RPMI8226 (cell line): Measurements from ENCODE around the gene PDGFB.

ENCODE experiments used
- DNase-seq: peaks from one replicate; pipeline ENCODE4 v3.0.0-alpha.2; 2015

The PDGFB gene

DNA sequence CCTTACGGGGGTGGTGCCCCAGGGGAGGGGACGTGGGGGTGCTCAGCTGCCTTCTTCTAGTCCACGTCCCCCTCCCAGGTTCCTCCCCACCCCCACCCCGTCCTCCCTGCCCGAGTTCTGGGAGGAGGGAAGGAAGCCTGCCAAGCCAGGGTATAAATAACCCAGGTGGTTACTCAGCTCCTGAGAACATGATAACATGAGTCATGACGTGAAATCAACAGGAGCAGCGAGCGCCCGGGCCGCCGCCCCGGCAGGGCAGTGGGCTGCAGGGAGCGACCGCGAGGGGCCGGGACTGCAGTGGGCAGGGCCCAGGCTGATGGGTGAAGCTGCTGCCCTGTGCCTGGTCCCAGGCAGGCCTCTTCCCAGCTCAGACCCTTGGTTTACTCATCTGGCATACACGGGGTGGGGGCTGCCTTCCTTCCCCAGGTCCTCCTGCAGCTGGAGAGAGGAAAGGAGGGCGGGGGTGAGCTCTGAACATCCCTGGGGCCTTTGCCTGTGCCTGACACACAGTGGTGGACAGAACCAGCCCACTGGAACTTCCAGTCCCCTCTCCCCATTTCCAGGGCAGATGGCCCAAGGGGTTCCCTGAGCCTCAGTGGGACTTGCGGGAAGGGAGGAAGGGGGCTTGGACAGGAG lies 8.8 kb upstream of the PDGFB start:
- DNase-seq, result peak; percentile 73

DNA sequence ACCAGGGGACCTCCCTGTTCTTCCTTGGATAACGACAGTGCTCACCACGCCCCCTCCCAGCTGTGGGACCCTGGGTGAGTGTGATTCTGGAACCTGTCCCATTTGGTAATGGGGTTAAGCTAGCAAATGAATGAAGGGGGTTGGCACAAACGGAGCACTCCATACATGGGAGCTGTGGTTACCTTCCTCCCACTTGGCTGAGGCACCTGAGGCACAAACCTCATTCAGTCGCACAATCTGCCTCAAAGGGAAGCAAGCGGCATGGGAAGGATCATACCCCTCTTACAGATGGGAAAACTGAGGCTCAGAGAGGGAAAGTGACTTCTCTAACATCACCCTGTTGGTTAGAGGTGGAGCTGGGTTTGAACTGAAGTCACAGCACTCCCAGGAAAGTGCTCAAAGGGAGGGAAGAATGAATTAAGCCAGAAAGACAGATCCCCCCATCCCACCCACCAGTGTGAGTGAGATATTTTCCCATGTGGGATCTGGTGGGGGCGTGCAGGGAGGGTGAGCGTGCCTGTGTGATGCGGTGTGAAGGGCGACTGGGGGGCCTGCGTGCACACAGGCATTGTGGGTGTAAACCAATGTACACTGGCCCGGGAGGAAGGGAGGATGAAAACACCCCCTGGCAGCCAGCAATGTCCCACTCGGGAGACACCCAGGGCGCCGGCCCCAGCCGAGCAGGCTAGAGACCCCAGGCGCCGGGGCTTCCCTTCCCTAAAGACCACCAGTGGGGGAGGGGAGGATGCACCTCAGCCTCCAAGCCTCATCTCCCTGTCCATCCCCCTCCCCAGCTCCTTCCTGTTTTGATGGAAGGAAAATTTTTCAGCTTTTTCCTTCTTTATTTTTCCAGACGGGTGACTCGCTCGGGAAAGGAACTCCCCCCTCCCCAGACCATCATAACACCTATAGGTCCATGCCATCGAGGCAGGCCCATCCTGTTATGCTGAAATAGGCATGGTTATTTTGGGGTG lies 8.0 kb upstream of the PDGFB start:
- no peak for DNase-seq

DNA sequence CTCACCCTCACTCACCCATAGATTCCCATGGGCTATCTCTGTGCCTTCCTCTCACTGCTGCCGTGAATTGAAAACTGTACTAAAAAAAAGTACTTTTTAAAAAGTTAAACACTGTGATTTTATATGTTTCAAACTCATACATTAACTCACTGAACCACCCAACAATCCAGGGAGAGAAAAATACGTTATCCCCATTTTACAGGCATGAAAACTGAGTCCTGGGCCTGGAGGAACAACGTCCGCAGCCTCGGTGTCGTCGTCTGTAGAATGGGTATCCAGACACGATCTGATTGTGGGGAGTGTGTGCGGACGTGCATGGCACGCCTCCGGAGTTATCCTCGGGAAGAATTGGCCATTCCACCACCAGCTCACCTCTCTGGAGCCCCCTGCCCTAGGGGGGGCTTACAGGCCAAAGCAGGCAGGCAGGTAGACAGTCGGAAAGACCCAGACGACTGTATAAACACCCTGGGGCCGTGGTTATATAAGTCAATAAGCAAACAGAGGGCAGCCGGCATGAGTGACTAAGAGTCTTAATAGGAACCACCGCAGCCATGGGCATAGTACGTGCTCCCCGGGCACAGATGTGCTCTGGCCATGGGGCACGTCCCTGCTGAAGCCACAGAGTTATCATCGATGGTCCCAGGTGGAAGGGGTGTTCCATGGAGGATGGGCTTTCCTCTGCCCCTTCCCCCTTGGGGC lies 7.1 kb upstream of the PDGFB start:
- DNase-seq, result no peak

DNA sequence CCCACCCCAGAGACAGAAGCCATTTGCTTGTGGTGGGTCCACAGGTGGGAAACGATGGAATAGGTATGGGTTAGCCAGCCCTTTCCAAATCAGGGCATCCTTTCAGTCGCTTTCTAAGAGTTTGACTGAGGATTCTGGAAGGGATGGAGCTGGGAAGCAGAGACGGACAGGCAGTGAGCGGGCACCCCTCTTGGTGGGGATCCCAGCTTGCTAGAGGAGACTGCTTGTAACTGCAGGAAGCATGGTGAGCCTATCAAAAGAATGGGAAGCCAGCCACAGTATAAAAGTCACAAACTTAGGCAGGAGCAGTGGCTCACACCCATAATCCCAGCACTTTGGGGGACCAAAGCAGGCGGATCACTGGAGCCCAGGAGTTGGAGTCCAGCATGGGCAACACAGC lies 6.1 kb upstream of the PDGFB start:
- DNase-seq, result no peak

DNA sequence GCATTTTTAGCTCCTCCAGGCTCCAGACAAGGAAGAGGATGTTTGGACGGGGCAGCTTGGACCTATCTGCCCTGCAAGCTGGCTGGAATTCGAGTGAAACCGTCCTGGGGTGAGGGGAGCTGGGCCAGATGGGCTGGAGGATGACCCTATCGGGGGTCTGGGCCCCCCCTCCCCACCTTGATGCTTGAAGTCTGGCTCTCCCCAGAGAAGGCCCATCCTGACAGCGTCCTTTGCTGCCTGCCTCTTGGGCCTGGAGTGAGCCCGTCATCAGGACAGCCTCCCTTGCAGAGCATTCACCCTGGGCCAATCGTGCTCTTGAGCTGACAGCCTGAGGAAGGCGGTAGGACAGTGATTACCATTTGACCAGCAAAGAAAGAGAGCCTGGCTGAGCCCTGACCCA lies 5.3 kb upstream of the PDGFB start:
- DNase-seq, result no peak

DNA sequence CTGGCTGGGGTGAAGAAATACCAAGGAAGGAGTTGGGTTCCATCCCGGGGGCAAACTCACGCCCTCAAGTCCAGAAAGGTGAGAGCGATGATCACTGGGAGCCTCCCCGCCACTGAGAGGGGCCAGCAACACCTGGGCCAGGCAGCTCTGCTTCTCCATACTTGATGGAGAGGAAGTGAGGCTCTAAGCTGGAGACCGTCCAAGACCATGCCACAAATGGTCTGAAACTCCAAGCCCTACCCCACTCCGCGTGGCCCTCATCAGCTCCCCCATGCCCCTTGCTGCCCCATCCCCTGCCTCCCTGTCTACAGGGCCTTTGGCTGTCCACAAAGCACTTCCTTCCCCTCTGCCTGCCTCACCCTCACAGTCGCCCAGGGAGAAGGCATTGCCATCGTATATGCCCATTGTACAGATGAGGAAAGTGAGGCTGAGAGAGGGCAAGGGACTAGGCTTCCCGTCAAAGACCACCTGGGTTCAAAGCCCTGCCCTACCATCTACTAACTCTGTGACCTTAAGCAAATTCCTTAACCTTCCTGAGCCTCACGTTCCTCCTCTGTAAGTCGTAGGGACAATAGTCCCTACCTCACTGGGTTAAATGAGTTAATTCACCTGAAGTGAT lies 4.4 kb upstream of the PDGFB start:
- DNase-seq, result peak; percentile 93

DNA sequence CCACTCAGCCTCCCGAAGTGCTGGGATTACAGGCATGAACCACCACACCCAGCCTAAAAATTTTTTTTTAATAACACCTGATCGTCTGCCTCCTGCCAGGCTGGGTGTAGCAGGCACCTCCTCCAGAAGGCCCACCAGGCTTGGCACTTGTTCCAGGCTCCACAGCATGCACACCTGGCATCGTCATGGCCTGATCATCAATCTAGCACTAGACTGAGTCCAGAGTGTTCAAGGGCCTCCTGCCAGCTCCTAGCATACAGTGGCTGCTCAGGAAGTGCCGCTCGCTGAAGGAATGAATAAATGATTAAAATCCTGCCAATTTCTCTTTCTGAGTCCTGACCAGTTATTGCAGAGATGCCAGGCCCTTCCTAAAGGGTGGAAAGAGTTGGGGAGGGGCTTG lies 3.5 kb upstream of the PDGFB start:
- DNase-seq, result peak; percentile 62

DNA sequence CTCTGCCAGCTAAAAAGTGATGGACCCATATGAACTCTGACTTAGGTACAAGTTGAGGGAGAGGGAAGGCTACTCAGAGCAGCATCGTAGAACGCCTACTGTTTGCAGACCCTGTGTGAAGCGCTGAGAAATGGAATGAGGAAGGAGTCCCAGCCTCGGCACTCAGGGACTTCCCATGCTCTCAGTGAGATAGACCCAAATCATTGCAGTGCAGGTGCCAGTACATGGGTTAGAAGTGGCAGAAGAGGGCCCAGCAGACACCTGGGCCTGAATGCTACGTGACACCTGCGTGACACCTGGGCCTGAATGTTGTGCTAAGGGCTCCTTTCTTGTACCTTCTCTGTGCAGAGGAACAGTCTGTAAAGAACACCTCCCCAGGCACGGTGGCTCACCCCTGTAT lies 2.6 kb upstream of the PDGFB start:
- DNase-seq, result peak; percentile 67

DNA sequence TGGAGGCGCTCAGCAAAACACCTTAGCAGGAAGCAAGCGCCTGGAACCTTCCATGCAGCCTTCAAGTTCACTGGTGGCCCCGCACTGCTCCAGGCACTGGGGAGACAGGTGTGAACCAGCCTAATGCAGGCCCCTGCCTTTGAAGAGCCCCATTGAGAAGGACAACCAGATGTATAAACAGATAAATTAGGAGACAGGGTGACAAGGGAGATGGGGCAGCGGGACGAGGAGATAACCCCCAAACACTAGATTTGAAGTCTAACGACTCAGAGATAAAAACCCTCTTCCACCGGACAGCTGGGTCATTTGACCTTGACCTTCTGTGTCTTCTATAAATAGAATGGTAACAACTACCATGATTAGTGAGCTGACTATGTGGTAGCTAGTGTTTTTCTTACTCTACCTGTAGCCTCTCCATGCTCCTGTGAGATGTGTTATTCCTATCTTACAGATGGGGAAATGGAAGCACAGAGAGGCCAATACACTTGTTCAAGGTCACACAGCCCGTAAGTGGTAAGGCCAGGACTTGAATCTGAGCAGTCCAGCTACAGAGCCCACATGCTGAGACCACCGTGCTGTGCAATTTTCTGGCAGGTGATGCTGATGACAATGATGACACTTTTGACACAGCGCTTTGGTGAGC lies 2.0 kb upstream of the PDGFB start:
- DNase-seq, result no peak

DNA sequence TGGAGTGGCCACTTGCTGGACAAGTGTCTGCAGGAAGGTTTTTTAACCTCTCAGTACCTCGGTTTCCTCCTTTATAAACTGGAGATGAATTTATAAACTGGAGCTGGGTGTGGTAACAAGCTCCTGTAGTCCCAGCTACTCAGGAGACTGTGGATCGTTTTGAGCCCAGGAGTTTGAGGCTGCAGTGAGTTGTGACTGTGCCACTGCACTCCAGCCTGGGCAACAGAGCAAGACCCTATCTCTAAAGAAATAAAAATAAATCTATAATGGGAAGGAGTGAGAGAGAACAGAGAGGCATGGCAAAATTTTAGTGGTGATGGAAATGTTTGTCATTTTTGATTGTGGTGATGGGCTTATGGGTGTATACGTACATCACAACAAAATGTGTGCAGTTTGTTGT lies 1.4 kb upstream of the PDGFB start:
- no peak for DNase-seq

DNA sequence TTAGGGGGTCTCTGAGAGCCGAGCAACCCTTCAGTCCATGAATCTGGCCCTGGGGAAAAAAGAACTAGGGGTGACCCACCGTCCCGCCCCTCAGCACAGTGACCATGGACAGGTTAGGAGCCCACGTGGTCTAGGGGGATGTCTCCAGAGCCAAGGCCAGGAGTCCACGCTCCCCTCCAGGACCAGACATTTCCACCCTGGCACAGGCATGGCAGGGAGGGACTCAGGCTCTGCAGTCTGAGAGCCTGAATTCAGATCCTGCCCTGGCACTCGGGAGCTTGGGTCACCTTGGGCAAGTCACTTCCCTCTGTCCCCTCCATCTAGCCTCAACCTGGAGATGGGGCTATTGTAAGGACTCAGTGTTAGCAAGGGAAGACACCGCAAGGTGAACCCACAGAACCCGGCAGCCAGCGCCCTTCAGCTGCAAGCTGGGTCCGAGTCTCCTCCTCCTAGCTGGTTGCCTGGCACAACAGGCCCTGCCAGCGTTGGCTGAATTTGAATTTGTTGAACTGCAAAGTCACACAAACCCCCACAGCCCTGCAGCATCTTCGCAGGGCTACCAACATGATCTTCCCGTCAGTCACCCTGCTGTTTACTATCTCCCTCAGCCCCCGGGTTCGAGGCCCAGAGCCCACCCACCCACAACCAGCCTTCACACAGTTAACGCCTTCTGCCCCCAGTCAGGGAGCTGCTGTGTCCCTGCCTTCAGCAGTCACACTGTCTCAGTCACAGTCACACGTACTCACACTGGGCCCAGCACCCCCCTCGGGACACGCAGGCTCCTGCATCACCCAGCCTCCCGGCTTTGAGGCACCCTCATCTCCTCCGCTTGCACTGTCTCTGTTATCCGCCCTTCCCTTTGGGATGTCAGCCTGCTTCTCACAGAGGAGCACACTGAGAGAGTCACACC lies 603 bp upstream of the PDGFB start:
- DNase-seq, result peak; percentile 47

DNA sequence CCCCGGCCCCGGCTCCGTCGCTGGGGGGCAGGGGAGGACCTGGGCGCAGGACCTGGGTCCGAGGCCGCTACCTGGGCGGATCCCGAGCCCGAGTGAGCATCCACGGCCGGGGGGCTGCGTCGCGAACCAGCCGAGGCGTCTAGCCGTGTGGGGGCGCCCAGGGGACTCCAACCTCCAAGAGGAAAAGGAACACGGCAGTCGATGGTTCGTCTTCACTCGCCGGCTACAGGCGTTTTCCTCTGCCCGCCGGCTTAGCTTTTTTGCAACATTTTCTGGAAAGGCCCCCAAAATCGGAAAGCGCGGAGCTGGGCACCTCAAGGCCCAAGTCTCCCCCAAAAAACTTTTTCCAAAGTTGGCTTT lies 666 bp downstream of the PDGFB start:
- DNase-seq, result no peak

DNA sequence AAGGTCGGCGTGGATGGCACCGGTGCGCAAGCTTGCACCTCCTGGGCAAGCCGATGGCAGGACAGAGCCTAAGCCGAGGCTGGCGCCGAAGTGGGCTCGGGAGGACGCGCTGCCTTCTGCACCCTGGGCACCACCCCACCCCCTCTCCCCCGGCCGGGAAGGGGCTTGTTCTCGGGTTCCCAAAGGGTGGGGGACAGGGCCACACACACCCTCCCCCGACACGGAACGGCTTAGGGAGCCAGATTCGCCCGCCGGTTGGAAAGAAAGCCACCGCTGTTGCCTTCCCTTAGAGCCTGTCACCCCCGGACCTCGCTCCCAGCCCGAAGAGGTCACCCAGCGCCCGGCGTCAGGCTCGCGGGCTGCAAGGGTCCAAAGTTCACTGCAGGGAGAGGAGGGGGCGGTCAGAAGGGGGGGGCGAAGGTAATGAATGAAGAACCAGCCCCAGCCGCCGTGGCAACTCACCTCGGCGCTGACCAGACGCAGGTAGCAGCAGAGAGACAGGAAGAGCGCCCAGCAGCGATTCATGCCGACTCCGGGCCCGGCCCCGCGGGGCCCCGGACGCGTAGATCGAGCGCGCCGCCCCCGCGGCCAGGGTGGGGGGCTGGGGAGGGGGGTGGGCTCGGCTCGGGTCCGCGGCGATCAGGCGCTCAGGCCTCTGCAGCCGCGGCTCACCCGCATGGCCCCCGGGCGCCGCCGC lies 1.2 kb downstream of the PDGFB start:
- peak; percentile 59 for DNase-seq

DNA sequence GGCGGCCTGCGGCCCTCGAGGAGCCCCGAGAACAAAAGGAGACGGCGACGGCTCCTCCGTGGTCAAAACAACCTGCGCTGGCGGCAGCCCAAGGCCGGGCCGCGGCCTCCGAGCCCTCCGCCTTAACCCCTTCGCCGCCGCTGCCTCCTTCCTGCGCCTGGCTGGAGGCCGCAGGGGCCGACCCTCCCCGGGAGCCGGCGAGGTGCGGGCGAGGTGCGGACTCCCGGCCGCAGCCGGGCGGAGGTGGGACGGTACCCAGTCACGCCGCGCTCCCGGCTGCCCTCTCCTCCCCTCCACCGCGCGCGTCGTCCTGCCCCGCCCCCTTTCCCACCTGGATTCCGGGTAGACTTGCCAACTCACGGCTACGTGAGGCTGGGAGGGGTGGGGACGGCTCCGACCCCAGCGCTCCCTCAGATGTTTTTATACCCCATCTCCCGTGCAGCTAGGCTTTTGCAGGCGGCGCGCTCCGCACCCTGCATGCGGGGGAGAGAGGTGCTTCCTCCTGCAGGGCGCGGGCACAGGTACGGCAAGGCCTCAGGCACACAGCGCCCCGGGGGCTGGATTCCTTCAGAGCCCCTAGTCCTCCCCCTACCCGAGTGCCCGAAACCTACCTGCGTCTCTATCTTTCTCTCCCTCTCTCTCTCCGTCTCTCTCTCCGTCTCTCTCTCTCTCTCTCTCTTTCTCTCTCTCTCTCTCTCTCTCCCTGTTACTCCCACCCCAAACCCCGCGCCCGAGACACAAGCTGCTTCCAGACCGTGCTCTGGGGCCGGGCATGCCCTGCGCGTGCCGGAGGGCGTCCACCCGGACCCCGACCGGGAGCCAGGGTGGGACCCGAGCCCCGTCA lies 2.0 kb downstream of the PDGFB start:
- DNase-seq, result peak; percentile 86

DNA sequence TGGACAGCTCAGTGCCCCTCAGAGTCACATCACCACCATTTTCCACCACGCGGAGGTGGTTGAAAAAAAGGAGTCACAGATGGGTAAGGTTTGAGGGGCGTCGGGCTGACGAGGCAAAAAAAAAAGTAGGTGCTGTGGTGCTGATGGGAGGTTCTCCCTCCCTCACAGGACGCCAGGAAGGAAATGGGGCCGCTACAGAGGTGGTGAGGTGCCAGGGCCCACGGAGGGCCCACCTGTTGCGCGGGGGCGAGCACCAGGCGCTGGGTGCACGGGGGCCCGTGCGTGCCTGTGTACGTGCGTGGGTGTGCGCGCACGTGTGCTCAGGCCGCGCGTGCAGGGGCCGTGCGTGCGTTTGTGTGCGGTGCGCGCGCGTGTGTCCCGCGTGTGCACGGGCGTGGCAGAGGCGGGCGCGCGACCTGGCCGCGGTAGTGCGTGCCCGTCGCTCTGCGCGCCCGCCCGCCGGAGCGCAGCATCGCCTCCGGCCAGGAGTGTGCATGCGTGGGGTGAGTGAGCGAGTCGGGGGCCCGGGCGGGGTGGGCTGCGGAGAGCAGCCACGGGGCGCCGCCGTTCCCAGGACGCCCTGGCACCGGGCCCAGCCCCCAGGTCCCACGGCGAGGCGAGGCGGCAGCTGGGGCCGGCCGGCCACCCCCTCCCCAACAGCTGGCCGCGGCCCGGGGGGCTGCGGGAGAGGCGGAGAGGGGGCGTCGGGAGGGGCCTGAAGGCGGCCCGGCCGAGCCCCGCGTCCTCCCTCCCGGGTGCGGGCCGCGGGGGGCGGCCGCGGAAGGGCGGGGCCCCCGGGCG lies 2.8 kb downstream of the PDGFB start:
- peak; percentile 70 for DNase-seq

DNA sequence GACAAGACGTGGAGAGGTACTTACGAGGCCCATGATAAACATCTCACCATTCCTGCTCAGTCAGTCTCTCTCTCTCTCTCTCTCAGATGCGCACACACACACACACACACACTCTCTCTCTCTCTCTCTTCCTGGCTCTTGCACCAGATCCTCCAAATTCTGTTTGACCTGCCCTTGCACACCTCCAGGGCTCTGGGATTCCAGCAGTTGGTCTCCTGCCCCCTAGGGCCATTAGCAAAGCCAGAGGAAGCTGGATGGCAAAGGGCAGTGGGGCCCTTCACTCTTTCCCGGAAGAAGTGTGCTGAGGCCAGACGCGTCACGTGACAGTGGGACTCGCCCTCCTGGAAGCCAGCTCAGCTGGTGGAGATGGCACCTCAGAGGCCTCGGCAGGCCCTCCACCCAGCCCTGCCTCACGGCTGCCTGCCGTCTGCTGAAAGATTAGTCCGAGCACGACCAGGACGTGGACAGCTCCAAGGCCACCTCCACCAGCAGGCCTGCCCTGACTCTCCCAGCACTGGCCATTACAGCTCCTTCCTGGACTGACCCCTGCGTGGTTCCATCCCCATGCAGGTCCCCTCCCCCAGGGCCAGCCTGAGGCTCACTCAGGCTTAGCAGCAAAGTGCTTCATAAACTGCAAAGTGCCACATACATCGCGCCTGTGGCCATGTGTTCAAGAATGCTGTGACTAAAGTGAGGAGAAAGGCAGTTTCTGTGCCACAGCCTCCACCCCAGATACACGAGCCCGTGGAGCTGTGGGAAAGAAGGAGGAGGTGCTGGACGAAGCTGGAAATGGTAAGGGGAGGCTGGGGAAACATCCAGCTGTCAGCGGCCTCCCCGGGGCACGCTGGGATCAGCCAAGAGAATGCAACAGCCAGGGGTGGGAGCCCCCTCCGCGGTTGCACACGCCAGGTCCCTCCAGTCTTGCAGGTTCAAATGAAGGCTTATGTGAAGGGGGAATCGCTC lies 3.7 kb downstream of the PDGFB start:
- peak; percentile 85 for DNase-seq

DNA sequence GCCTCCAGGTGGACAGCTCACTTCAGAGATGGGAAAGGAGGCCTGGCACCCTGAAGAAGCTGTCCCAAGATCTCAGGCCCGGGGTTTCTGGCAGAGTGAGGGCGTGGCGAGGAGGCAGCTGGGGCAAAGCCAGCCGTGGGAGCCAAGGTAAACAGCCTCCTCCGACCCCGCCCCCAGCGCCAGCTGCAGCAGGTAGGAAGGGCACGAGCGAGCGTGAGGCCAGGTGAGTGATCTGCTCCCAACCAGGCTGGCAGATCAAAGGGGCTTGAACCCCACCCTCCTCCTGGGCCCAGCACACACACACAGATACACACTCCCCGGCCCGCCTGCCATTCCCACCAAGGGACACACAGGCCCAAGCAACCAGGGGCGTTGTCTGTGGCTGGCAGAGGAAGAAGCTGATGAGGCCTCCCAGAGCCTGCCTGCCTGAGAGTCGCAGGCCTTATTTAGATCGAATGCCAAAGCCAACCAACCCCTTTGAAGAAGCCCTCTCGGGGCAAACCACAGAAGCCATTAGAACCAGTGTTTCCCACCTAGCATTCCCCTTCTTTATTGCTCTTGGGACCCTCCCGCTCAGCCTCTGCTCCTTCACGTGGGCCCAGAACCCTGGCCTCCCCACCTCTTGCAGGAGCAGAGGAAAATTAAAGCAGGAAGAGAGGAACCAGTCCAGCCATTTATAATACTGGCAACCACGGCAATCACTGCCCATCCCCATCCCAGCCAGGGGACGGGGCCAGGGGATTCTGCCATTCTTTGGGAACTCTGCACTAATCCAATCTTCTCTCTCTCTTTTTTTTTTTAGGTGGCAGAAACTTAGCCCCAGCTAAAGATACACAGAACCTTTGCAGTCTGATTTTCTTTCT lies 5.0 kb downstream of the PDGFB start:
- DNase-seq, result peak; percentile 93
